ENCODE data around the gene PARD3B. TPM values are rescaled to one million over a fixed set of nuclear protein-coding genes. Genes with fewer than 3 reads are reported as not detected.

The PARD3B gene
- total and polyA plus RNA-seq, 10 of the 15 experiments (the other 5 are each of a cell fraction or from before 2014, with no cell fraction given): 0.01 to 0.54 (median 0.07) TPM; not detected in 7

GRCh38 chr2:204591225-204591624 is 46.0 kb downstream of the PARD3B start:
- Histone ChIP-seq H4K20me1 (ENCODE audit: control insufficient read depth, insufficient read depth) (no peaks in the 10 kb centered on the region), H3K4me1 (ENCODE audit: control insufficient read depth, insufficient read depth, low read length) (no peaks in the 10 kb centered on the region), H3K9me3 (replicated peaks; ENCODE audit: control insufficient read depth, insufficient read depth, low read length) (no peaks in the 10 kb centered on the region), H3K27ac (ENCODE audit: control insufficient read depth, insufficient read depth) (no peak overlapping the region), H3K36me3 (ENCODE audit: control insufficient read depth in 2 of 2, insufficient read depth in 2 of 2, low read length in 1 of 2) (no peaks in the 10 kb centered on the region), H3K4me3 (no peak overlapping the region), H2AFZ (ENCODE audit: control insufficient read depth, low read depth, low read length) (no peak overlapping the region), H3K9ac (ENCODE audit: control insufficient read depth, insufficient read depth, low read length) (no peak overlapping the region), H3K4me2 (ENCODE audit: control insufficient read depth, insufficient read depth) (no peak overlapping the region), H3K79me2 (ENCODE audit: control insufficient read depth, insufficient read depth, low read length) (no peaks in the 10 kb centered on the region), H3K27me3 (replicated peaks in 1 of 2; ENCODE audit: control insufficient read depth in 2 of 2, insufficient read depth in 2 of 2, low read length in 1 of 2) (no peaks in the 10 kb centered on the region)
- no peak for ATAC-seq
- ChIA-PET RAD21 (ENCODE audit: unreplicated experiment) (no interaction called here), CTCF (no interaction called here), SMC1A (ENCODE audit: uncharacterized antibody, unreplicated experiment) (no interaction called here), POLR2A (no interaction called here)
- in situ Hi-C loops (cut with MboI) (no loop called here), intact Hi-C loops (cut with micrococcal nuclease; ENCODE audit: unreplicated experiment) (no loop called here)
- WGBS (ENCODE audit: insufficient coverage, insufficient replicate concordance, low lambda C conversion rate, missing lambda C conversion rate): 0% methylated on average over 1 of the region's 1 CpG
- no TSS peak for BruUV-seq (replicated peaks)
- TF ChIP-seq RFX5 (IDR thresholded peaks at IDR 0.05; ENCODE audit: low read depth, low read length) (no peak), CREB1 (IDR thresholded peaks at IDR 0.05; ENCODE audit: low read depth) (no peak), SIX5 (IDR thresholded peaks at IDR 0.05; ENCODE audit: low read depth, low read length, severe bottlenecking) (no peak), ATF2 (IDR thresholded peaks at IDR 0.05; ENCODE audit: low read length) (no peak), EZH2 (IDR thresholded peaks at IDR 0.05; ENCODE audit: borderline replicate concordance, control insufficient read depth, low read depth, low read length) (no peak), NBN (IDR thresholded peaks at IDR 0.05) (no peak), IKZF1 (conservative IDR thresholded peaks at IDR 0.05) (no peak), RB1 (IDR thresholded peaks at IDR 0.05; ENCODE audit: borderline replicate concordance) (no peak), NFYB (IDR thresholded peaks at IDR 0.05; ENCODE audit: insufficient read depth, low read depth, low read length) (no peak), PAX5 (IDR thresholded peaks at IDR 0.05; ENCODE audit: borderline replicate concordance, low read depth, low read length) (no peak), BCL11A (IDR thresholded peaks at IDR 0.05; ENCODE audit: low read depth, low read length) (no peak)
- no peak for FAIRE-seq
- no peak for DNase-seq (ENCODE audit: low read depth, low spot score)
